ENCODE data around the gene TM9SF4.
"Not testable (repeated sequence)": the region's sequence is repeated elsewhere in the genome, so short reads cannot be mapped to it uniquely, and the experiment has no call there.

The TM9SF4 gene

DNA sequence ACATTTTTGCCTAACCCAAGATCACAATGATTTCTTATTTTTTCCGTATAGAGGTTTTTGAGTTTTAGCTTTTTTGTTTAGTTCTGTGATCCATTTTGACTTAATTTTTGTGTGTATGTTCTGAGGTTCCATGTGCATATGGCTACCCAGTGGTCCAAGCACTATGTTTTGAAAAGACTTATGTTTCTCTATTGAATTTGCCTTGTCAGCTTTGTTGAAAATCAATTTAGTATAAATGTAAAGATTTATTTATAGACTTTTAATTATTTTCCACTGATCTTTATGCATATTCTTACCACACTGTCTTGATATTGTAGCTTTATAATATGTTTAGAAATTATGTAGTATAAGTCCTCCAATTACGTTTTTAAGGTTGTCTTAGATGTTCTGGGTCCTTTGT, 10.2 kb downstream of the TM9SF4 start:
- Histone ChIP-seq H3K9ac (ENCODE audit: low read length) (no peak overlapping the region), H3K27me3 (ENCODE audit: control insufficient read depth, insufficient read depth, low read length) (no peaks in the 10 kb centered on the region), H3K36me3 (ENCODE audit: control insufficient read depth, insufficient read depth, low read length) (no peaks in the 10 kb centered on the region), H3K4me1 (ENCODE audit: control insufficient read depth, insufficient read depth, low read length) (no peaks in the 10 kb centered on the region), H3K4me3 (ENCODE audit: low read length) (no peak overlapping the region), H3K9me3 (ENCODE audit: control insufficient read depth, low read length) (no peaks in the 10 kb centered on the region)

GRCh38 chr20:32121908-32122307, 12.4 kb downstream of the TM9SF4 start:
- not testable (repeated sequence) for H3K36me3 ChIP-seq (ENCODE audit: control insufficient read depth, insufficient read depth, low read length); H3K9ac ChIP-seq (ENCODE audit: low read length); H3K4me1 ChIP-seq (ENCODE audit: control insufficient read depth, insufficient read depth, low read length)

DNA sequence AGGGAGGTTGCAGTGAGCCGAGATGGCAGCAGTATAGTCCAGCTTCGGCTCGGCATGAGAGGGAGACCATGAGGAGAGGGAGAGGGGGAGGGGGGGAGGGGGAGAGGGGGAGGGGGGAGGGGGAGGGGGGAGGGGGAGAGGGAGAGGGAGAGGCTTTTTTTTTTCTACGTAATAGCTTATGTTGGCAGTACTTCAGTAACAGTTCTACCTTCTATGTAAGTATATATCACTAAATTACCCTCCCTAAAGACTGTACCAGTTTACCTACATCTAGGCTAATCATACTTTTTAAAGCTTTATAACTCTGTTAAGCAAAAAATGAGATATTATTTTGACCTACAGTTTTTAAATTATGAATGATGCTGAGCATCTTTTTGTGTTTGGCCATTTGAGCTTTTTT, 13.6 kb downstream of the TM9SF4 start:
- Histone ChIP-seq H3K36me3 (ENCODE audit: control insufficient read depth, insufficient read depth, low read length) (no peaks in the 10 kb centered on the region), H3K9ac (ENCODE audit: low read length) (no peak overlapping the region), H3K27me3 (ENCODE audit: control insufficient read depth, insufficient read depth, low read length) (no peaks in the 10 kb centered on the region), H3K4me3 (ENCODE audit: low read length) (no peak overlapping the region), H3K4me1 (ENCODE audit: control insufficient read depth, insufficient read depth, low read length) (no peaks in the 10 kb centered on the region), H3K9me3 (ENCODE audit: control insufficient read depth, low read length) (no peaks in the 10 kb centered on the region)

More at GRCh38 chr20:32121908-32122307, 12.4 kb downstream of the TM9SF4 start:
- not testable (repeated sequence) for H3K4me3 ChIP-seq (ENCODE audit: low read length); H3K27me3 ChIP-seq (ENCODE audit: control insufficient read depth, insufficient read depth, low read length); H3K9me3 ChIP-seq (ENCODE audit: control insufficient read depth, low read length)

DNA sequence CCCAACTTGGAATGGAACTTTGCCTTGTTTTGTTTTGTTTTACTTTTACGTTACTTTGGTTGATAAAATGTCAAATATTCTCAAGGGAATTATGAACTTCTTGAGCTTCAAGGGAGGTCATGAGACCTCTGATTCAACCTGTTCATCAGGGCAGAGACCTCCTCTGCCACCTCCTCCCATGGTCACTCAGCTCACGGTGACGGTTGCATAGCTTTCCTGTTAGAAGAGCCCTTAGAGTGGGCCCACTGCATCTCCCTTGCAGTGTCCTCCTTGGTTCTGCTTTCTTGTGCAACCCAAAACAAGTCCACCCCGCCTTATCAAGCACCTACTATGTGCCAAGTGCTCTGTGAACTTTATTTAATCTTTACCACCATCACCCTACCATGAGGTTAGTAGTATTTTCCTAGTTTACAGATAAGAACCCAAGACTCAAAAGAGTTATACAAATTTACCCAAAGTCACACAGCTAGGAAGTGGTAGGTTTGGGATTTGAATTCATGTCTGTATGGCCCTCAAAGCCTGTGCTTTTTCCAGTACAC, 15.5 kb downstream of the TM9SF4 start:
- Histone ChIP-seq H3K4me1 (ENCODE audit: control insufficient read depth, insufficient read depth, low read length) (no peaks in the 10 kb centered on the region), H3K9me3 (ENCODE audit: control insufficient read depth, low read length) (no peaks in the 10 kb centered on the region), H3K4me3 (ENCODE audit: low read length) (no peak overlapping the region), H3K36me3 (ENCODE audit: control insufficient read depth, insufficient read depth, low read length) (no peaks in the 10 kb centered on the region), H3K27me3 (ENCODE audit: control insufficient read depth, insufficient read depth, low read length) (no peaks in the 10 kb centered on the region), H3K9ac (ENCODE audit: low read length) (no peak overlapping the region)

GRCh38 chr20:32125506-32125905, 16.0 kb downstream of the TM9SF4 start:
- H3K9ac ChIP-seq (ENCODE audit: low read length): no peak overlapping the region
- H3K36me3 ChIP-seq (ENCODE audit: control insufficient read depth, insufficient read depth, low read length): no peaks in the 10 kb centered on the region
- H3K4me1 ChIP-seq (ENCODE audit: control insufficient read depth, insufficient read depth, low read length): no peaks in the 10 kb centered on the region
- no peaks in the 10 kb centered on the region for H3K27me3 ChIP-seq (ENCODE audit: control insufficient read depth, insufficient read depth, low read length)
- H3K4me3 ChIP-seq (ENCODE audit: low read length): no peak overlapping the region
- H3K9me3 ChIP-seq (ENCODE audit: control insufficient read depth, low read length): no peaks in the 10 kb centered on the region

- Histone ChIP-seq H3K27me3 (ENCODE audit: control insufficient read depth, insufficient read depth, low read length) (no peaks in the 10 kb centered on the region), H3K9ac (ENCODE audit: low read length) (no peak overlapping the region), H3K4me3 (ENCODE audit: low read length) (no peak overlapping the region), H3K9me3 (ENCODE audit: control insufficient read depth, low read length) (no peaks in the 10 kb centered on the region), H3K4me1 (ENCODE audit: control insufficient read depth, insufficient read depth, low read length) (no peaks in the 10 kb centered on the region), H3K36me3 (ENCODE audit: control insufficient read depth, insufficient read depth, low read length) (no peaks in the 10 kb centered on the region)
Observed at GRCh38 chr20:32126919-32127318, 17.4 kb downstream of the TM9SF4 start.

DNA sequence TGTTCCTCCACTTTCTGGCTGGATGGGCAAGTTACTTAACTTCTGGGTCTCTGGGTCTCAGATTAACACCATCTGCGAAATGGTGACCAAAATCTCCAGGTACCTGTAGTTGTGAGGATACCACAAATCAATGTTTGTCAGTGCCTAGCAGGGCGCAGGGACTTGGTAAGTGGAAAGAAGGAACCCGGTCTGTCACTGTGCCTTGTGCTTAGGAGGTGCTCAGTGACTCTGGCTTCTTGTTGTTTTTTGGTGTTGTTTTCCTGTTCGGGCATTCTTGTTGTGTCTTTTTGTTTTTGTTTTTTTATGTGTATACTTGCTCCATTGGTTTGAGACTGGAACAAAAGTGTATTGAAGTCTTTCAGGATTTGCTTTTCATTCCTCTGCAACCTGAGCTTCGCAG, 17.8 kb downstream of the TM9SF4 start:
- no peaks in the 10 kb centered on the region for H3K4me1 ChIP-seq (ENCODE audit: control insufficient read depth, insufficient read depth, low read length)
- H3K4me3 ChIP-seq (ENCODE audit: low read length): no peak overlapping the region
- no peaks in the 10 kb centered on the region for H3K9me3 ChIP-seq (ENCODE audit: control insufficient read depth, low read length)
- no peak overlapping the region for H3K9ac ChIP-seq (ENCODE audit: low read length)
- no peaks in the 10 kb centered on the region for H3K27me3 ChIP-seq (ENCODE audit: control insufficient read depth, insufficient read depth, low read length)
- no peaks in the 10 kb centered on the region for H3K36me3 ChIP-seq (ENCODE audit: control insufficient read depth, insufficient read depth, low read length)

DNA sequence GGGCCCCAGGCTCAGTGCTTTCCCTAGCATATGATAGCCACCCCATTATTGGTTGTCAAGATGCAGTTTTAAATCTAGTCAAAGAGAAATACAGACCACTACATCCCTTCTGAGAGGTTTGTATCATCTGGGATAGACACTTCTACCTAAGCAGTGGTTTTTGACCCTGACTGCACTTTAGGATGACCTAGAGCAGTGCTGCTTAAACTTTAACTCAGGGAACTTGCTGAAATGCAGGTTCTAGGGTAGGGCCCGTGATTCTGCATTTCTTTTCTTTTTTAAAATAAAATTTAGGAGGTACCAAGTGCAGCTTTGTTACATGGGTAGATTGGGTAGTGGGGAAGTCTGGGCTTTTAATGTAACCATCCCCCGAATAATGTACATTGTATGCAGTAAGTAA, 18.7 kb downstream of the TM9SF4 start:
- Histone ChIP-seq H3K27me3 (ENCODE audit: control insufficient read depth, insufficient read depth, low read length) (no peaks in the 10 kb centered on the region), H3K36me3 (ENCODE audit: control insufficient read depth, insufficient read depth, low read length) (no peaks in the 10 kb centered on the region), H3K4me1 (ENCODE audit: control insufficient read depth, insufficient read depth, low read length) (no peaks in the 10 kb centered on the region), H3K4me3 (ENCODE audit: low read length) (no peak overlapping the region), H3K9ac (ENCODE audit: low read length) (no peak overlapping the region), H3K9me3 (ENCODE audit: control insufficient read depth, low read length) (no peaks in the 10 kb centered on the region)

DNA sequence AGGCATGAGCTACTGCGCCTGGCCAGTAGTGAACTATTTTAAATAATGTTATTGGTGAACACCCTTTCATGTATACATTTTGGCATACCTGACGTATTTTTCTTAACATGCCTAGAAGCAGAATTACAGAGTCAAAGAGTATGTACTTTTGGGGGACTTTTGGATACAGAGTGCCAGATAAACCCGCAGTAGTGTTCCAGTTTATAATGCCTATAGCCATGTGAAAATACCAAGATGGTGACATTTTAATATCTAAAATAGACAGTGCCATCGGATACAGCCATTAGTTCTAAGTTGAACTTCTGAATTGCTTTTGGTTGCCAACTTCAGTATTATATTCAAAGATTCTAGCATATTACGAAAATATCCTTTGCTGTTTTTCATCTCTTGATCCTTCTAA, 20.3 kb downstream of the TM9SF4 start:
- Histone ChIP-seq H3K27me3 (ENCODE audit: control insufficient read depth, insufficient read depth, low read length) (no peaks in the 10 kb centered on the region), H3K4me3 (ENCODE audit: low read length) (no peak overlapping the region), H3K4me1 (ENCODE audit: control insufficient read depth, insufficient read depth, low read length) (no peaks in the 10 kb centered on the region), H3K9ac (ENCODE audit: low read length) (no peak overlapping the region), H3K9me3 (ENCODE audit: control insufficient read depth, low read length) (no peaks in the 10 kb centered on the region), H3K36me3 (ENCODE audit: control insufficient read depth, insufficient read depth, low read length) (no peaks in the 10 kb centered on the region)

GRCh38 chr20:32130352-32130751, 20.8 kb downstream of the TM9SF4 start:
- Histone ChIP-seq H3K9ac (ENCODE audit: low read length) (no peak overlapping the region), H3K27me3 (ENCODE audit: control insufficient read depth, insufficient read depth, low read length) (no peaks in the 10 kb centered on the region), H3K36me3 (ENCODE audit: control insufficient read depth, insufficient read depth, low read length) (no peaks in the 10 kb centered on the region), H3K9me3 (ENCODE audit: control insufficient read depth, low read length) (no peaks in the 10 kb centered on the region), H3K4me3 (ENCODE audit: low read length) (no peak overlapping the region), H3K4me1 (ENCODE audit: control insufficient read depth, insufficient read depth, low read length) (no peaks in the 10 kb centered on the region)

GRCh38 chr20:32130965-32131364, 21.5 kb downstream of the TM9SF4 start:
- Histone ChIP-seq H3K4me3 (ENCODE audit: low read length) (no peak overlapping the region), H3K4me1 (ENCODE audit: control insufficient read depth, insufficient read depth, low read length) (no peaks in the 10 kb centered on the region), H3K9me3 (ENCODE audit: control insufficient read depth, low read length) (no peaks in the 10 kb centered on the region), H3K27me3 (ENCODE audit: control insufficient read depth, insufficient read depth, low read length) (no peaks in the 10 kb centered on the region), H3K36me3 (ENCODE audit: control insufficient read depth, insufficient read depth, low read length) (no peaks in the 10 kb centered on the region), H3K9ac (ENCODE audit: low read length) (no peak overlapping the region)

DNA sequence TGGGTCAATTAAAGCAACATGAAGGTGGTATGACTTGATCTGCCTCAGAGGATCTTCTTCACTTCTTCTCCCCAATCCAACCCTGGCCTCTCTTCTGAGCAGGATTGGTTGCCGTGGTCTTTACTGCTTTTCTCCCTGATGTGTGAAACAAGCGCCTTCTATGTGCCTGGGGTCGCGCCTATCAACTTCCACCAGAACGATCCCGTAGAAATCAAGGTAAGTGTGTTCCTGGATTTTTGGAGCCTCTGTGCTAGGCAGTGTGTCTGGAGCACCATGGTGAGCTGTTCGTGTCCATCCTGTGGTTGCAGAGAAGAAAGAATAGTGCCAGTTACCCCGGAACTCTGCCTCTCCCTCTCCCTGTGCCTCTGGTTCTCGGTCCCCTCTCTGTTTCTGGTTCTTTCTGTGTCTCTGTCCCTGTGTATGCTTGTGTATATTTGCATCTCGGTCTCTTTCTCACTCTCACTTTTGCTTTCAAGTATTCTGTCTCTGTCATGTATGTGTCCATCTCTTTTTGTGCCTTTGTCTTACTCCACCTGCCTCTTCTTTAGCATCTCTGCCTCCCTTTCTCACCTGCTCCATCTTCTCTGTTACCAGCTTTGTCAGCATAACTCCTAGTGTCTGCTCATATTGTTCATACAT, 23.5 kb downstream of the TM9SF4 start:
- Histone ChIP-seq H3K9ac (ENCODE audit: low read length) (no peak overlapping the region), H3K9me3 (ENCODE audit: control insufficient read depth, low read length) (no peaks in the 10 kb centered on the region), H3K4me1 (ENCODE audit: control insufficient read depth, insufficient read depth, low read length) (no peaks in the 10 kb centered on the region), H3K27me3 (ENCODE audit: control insufficient read depth, insufficient read depth, low read length) (no peaks in the 10 kb centered on the region), H3K4me3 (ENCODE audit: low read length) (no peak overlapping the region), H3K36me3 (ENCODE audit: control insufficient read depth, insufficient read depth, low read length) (no peaks in the 10 kb centered on the region)

DNA sequence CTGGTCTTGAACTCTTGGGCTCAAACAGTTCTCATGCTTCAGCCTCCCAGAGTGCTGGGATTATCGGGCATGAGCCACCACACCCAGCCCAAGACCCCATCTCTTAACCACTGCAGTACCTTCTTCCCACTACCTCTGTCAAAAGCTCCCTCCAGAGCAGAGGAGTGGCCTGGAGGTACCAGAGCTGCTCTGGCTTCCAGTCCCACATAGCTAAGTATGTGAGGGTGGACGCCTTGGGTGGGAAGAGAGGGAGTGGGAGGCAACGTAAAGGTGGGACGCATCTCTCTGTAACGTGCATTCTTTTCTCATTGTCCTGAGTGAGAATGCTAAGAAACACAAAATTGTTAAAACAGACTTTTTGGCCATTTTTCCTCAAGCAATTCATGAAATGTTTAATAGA, 24.5 kb downstream of the TM9SF4 start:
- Histone ChIP-seq H3K36me3 (ENCODE audit: control insufficient read depth, insufficient read depth, low read length) (no peaks in the 10 kb centered on the region), H3K4me3 (ENCODE audit: low read length) (no peak overlapping the region), H3K4me1 (ENCODE audit: control insufficient read depth, insufficient read depth, low read length) (no peaks in the 10 kb centered on the region), H3K9ac (ENCODE audit: low read length) (no peak overlapping the region), H3K9me3 (ENCODE audit: control insufficient read depth, low read length) (no peaks in the 10 kb centered on the region), H3K27me3 (ENCODE audit: control insufficient read depth, insufficient read depth, low read length) (no peaks in the 10 kb centered on the region)

Data from mucosa of stomach (tissue), 1 donor.